ENCODE results near the gene FUT2.

Gene FUT2

DNA sequence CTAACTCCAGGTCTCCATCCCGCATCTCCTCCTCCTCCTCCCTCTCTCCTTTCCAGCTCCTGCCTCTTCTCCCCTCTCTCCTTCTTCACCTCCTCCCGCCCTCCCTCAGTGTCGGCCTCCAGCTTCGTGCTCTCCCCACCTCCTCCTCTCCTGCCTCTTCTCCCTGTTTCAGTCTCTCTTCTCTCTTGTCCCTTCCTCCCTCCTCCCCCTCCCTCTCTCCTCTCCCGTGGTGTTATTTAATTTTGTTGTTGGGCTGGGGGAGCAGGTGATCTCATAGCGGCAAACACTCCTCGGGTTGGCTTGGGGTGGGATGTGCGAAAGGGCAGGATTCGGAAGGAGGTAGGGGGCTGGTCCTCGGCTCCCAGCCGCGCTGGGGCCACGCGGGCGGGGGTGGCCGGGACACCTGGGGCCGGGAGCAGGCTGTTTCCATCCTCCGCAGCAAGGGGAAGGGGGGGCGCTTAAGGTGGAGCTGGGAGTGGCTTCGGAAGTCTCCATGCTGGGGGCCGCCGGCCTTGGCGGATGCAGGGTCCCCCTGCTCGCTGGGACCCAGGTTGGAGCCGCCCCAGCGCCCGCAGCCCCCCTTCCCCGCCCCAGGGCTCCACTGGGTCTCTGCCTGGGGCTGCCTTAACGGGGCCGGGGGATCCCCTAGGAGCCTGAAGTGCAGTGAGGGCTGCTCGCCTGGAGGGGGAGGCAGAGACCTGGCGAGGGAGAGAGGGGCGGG lies 49.6 kb upstream of the FUT2 start, which contains the start of gene CA11 (continued):
- peak; percentile 32; the same call in 1 of the 2 replicates for TF ChIP-seq FEZF1 (tag by site-specific recombination; IDR thresholded peaks at IDR 0.05)
- peak; percentile 63 for TF ChIP-seq ZBTB48 (tag by site-specific recombination; IDR thresholded peaks at IDR 0.05)
- TF ChIP-seq ZBTB17 (tag by site-specific recombination; IDR thresholded peaks at IDR 0.05) = peak; percentile 98
- TF ChIP-seq ZFP37 (tag by site-specific recombination; IDR thresholded peaks at IDR 0.05) = no peak
- peak; percentile 48; the same call in 1 of the 2 replicates for TF ChIP-seq ZNF423 (tag by site-specific recombination; IDR thresholded peaks at IDR 0.05)
- TF ChIP-seq, protein P1, sequence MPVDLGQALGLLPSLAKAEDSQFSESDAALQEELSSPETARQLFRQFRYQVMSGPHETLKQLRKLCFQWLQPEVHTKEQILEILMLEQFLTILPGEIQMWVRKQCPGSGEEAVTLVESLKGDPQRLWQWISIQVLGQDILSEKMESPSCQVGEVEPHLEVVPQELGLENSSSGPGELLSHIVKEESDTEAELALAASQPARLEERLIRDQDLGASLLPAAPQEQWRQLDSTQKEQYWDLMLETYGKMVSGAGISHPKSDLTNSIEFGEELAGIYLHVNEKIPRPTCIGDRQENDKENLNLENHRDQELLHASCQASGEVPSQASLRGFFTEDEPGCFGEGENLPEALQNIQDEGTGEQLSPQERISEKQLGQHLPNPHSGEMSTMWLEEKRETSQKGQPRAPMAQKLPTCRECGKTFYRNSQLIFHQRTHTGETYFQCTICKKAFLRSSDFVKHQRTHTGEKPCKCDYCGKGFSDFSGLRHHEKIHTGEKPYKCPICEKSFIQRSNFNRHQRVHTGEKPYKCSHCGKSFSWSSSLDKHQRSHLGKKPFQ (tag by site-specific recombination; IDR thresholded peaks at IDR 0.05) = no peak
- peak; percentile 55; the same call in 1 of the 2 replicates for TF ChIP-seq IKZF3 (tag by site-specific recombination; IDR thresholded peaks at IDR 0.05)
- no peak for TF ChIP-seq ZNF776 (tag by site-specific recombination; IDR thresholded peaks at IDR 0.05; ENCODE audit: borderline replicate concordance)
- TF ChIP-seq ZFP3 (tag by site-specific recombination; IDR thresholded peaks at IDR 0.05; ENCODE audit: low read depth) = no peak
- TF ChIP-seq ZNF791 (tag by site-specific recombination; IDR thresholded peaks at IDR 0.05) = no peak; the same call in 1 of the 2 replicates
- TF ChIP-seq ZNF335 (tag by site-specific recombination; conservative IDR thresholded peaks at IDR 0.05) = peak; percentile 87
- no peak for TF ChIP-seq ZNF174 (tag by site-specific recombination; IDR thresholded peaks at IDR 0.05)
- no peak for TF ChIP-seq ZNF223 (tag by site-specific recombination; IDR thresholded peaks at IDR 0.05)
- TF ChIP-seq TSHZ1 (tag by site-specific recombination; IDR thresholded peaks at IDR 0.05; ENCODE audit: borderline replicate concordance) = no peak
- no peak for TF ChIP-seq ZSCAN4 (tag by site-specific recombination; IDR thresholded peaks at IDR 0.05)
- TF ChIP-seq ZNF510 (tag by site-specific recombination; IDR thresholded peaks at IDR 0.05; ENCODE audit: insufficient replicate concordance) = no peak
- no peak for TF ChIP-seq ZNF521 (tag by site-specific recombination; IDR thresholded peaks at IDR 0.05)
- TF ChIP-seq ZBTB7A (tag by site-specific recombination; IDR thresholded peaks at IDR 0.05; ENCODE audit: low read depth) = no peak; the same call in 1 of the 2 replicates
- no peak for TF ChIP-seq ZNF37A (tag by site-specific recombination; IDR thresholded peaks at IDR 0.05)
- TF ChIP-seq ZNF433 (tag by site-specific recombination; IDR thresholded peaks at IDR 0.05; ENCODE audit: low read depth) = no peak
- TF ChIP-seq TCF7L2 (IDR thresholded peaks at IDR 0.05; ENCODE audit: borderline replicate concordance, low read depth, low read length) = no peak
- peak; percentile 88 for TF ChIP-seq BCL11B (tag by site-specific recombination; IDR thresholded peaks at IDR 0.05; ENCODE audit: low read depth)
- TF ChIP-seq ZSCAN23 (tag by site-specific recombination; IDR thresholded peaks at IDR 0.05) = peak; percentile 48; the same call in 1 of the 2 replicates
- TF ChIP-seq ZSCAN16 (tag by site-specific recombination; IDR thresholded peaks at IDR 0.05) = no peak
- TF ChIP-seq ZNF654 (tag by site-specific recombination; IDR thresholded peaks at IDR 0.05; ENCODE audit: low read depth) = peak; percentile 65
- peak; percentile 0; the same call in 1 of the 2 replicates for TF ChIP-seq ZNF488 (tag by site-specific recombination; IDR thresholded peaks at IDR 0.05)
- peak; percentile 9; the same call in 1 of the 2 replicates for TF ChIP-seq OVOL3 (tag by site-specific recombination; IDR thresholded peaks at IDR 0.05)
- TF ChIP-seq ZNF555 (tag by site-specific recombination; conservative IDR thresholded peaks at IDR 0.05) = no peak
- TF ChIP-seq ZNF785 (tag by site-specific recombination; IDR thresholded peaks at IDR 0.05) = peak; percentile 65; the same call in 1 of the 2 replicates
- TF ChIP-seq, protein P2, sequence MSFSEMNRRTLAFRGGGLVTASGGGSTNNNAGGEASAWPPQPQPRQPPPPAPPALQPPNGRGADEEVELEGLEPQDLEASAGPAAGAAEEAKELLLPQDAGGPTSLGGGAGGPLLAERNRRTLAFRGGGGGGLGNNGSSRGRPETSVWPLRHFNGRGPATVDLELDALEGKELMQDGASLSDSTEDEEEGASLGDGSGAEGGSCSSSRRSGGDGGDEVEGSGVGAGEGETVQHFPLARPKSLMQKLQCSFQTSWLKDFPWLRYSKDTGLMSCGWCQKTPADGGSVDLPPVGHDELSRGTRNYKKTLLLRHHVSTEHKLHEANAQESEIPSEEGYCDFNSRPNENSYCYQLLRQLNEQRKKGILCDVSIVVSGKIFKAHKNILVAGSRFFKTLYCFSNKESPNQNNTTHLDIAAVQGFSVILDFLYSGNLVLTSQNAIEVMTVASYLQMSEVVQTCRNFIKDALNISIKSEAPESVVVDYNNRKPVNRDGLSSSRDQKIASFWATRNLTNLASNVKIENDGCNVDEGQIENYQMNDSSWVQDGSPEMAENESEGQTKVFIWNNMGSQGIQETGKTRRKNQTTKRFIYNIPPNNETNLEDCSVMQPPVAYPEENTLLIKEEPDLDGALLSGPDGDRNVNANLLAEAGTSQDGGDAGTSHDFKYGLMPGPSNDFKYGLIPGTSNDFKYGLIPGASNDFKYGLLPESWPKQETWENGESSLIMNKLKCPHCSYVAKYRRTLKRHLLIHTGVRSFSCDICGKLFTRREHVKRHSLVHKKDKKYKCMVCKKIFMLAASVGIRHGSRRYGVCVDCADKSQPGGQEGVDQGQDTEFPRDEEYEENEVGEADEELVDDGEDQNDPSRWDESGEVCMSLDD (tag by site-specific recombination; IDR thresholded peaks at IDR 0.05) = peak; percentile 88
- TF ChIP-seq ZNF585B (tag by site-specific recombination; IDR thresholded peaks at IDR 0.05) = no peak

Measured in HEK293 (cell line).